Parathyroid adenoma (tissue), 2 donors: Measurements from ENCODE around the gene ANK3.
"Not testable (repeated sequence)": the region's sequence is repeated elsewhere in the genome, so short reads cannot be mapped to it uniquely, and the experiment has no call there.

Experiments used
- H2AFZ ChIP-seq: fragments of 300-600 bp; sonication (generic); one replicate; pipeline ENCODE4 v1.7.0; 2017; ENCODE audit warnings: antibody characterized with exemption, mild to moderate bottlenecking
- H3K27ac ChIP-seq: fragments of 300-600 bp; sonication (generic); one replicate; pipeline ENCODE4 v1.7.0; 2017
- H3K27me3 ChIP-seq: fragments of 300-600 bp; sonication (generic); one replicate; pipeline ENCODE4 v1.7.0; 2017; ENCODE audit warnings: low read length; ENCODE audit not compliant: control insufficient read depth, insufficient read depth
- H3K36me3 ChIP-seq: fragments of 300-600 bp; sonication (generic); one replicate; pipeline ENCODE4 v1.7.0; 2017; ENCODE audit warnings: low read length; ENCODE audit not compliant: control insufficient read depth, insufficient read depth
- H3K4me1 ChIP-seq: fragments of 300-600 bp; sonication (generic); one replicate; pipeline ENCODE4 v1.7.0; 2017; ENCODE audit warnings: control low read depth
- H3K4me2 ChIP-seq: fragments of 300-600 bp; sonication (generic); one replicate; pipeline ENCODE4 v1.7.0; 2017; ENCODE audit warnings: low read length
- H3K4me3 ChIP-seq: fragments of 300-600 bp; sonication (generic); one replicate; pipeline ENCODE4 v1.7.0; 2017; ENCODE audit warnings: low read depth, low read length
- H3K79me2 ChIP-seq: fragments of 300-600 bp; sonication (generic); one replicate; pipeline ENCODE4 v1.7.0; 2017; ENCODE audit warnings: control low read depth
- H3K9ac ChIP-seq: fragments of 300-600 bp; sonication (generic); one replicate; pipeline ENCODE4 v1.7.0; 2017; ENCODE audit warnings: mild to moderate bottlenecking
- H3K9me3 ChIP-seq: fragments of 300-600 bp; sonication (generic); one replicate; pipeline ENCODE4 v1.7.0; 2017; ENCODE audit warnings: low read length; ENCODE audit not compliant: control insufficient read depth
- CTCF ChIP-seq: fragments of 300-600 bp; sonication (generic); IDR thresholded peaks from one replicate; pipeline ENCODE4 v1.7.0; 2017; ENCODE audit warnings: antibody characterized with exemption, mild to moderate bottlenecking
- donor health status: primary hyperparathyroidism.

Gene ANK3

GRCh38 chr10:60042262-60042661 lies 347.4 kb downstream of the ANK3 start:
- H3K79me2 ChIP-seq: no peaks in the 10 kb centered on the region
- H3K4me1 ChIP-seq: peaks cover 14% of the 10 kb centered on the region
- no peak overlapping the region for H3K27ac ChIP-seq
- H3K27me3 ChIP-seq: no peaks in the 10 kb centered on the region
- no peak for TF ChIP-seq CTCF
- H3K9ac ChIP-seq: no peak overlapping the region
- no peaks in the 10 kb centered on the region for H3K36me3 ChIP-seq
- no peaks in the 10 kb centered on the region for H3K9me3 ChIP-seq
- H3K4me3 ChIP-seq: no peak overlapping the region
- no peak overlapping the region for H3K4me2 ChIP-seq
- H2AFZ ChIP-seq: no peak overlapping the region

- Histone ChIP-seq H3K27ac (no peak overlapping the region), H3K4me1 (peaks cover 14% of the 10 kb centered on the region), H3K4me3 (no peak overlapping the region), H3K79me2 (no peaks in the 10 kb centered on the region), H3K27me3 (no peaks in the 10 kb centered on the region), H3K9ac (no peak overlapping the region), H3K36me3 (no peaks in the 10 kb centered on the region), H2AFZ (no peak overlapping the region), H3K9me3 (no peaks in the 10 kb centered on the region), H3K4me2 (no peak overlapping the region)
- no peak for TF ChIP-seq CTCF
Observed at GRCh38 chr10:60041489-60042133, 348.1 kb downstream of the ANK3 start.

- no peak for TF ChIP-seq CTCF
- no peak overlapping the region for H3K27ac ChIP-seq
- no peaks in the 10 kb centered on the region for H3K79me2 ChIP-seq
- H3K27me3 ChIP-seq: no peaks in the 10 kb centered on the region
- no peak overlapping the region for H2AFZ ChIP-seq
- no peaks in the 10 kb centered on the region for H3K9me3 ChIP-seq
- peaks cover 10% of the 10 kb centered on the region for H3K4me1 ChIP-seq
- H3K36me3 ChIP-seq: no peaks in the 10 kb centered on the region
- no peak overlapping the region for H3K9ac ChIP-seq
- no peak overlapping the region for H3K4me3 ChIP-seq
- H3K4me2 ChIP-seq: no peak overlapping the region
Observed at GRCh38 chr10:60040014-60040662, 349.5 kb downstream of the ANK3 start.

GRCh38 chr10:60035984-60036383 lies 353.7 kb downstream of the ANK3 start:
- H3K9ac ChIP-seq: no peak overlapping the region
- no peak for TF ChIP-seq CTCF
- no peaks in the 10 kb centered on the region for H3K36me3 ChIP-seq
- H3K27me3 ChIP-seq: no peaks in the 10 kb centered on the region
- no peaks in the 10 kb centered on the region for H3K79me2 ChIP-seq
- no peak overlapping the region for H3K4me3 ChIP-seq
- no peak overlapping the region for H2AFZ ChIP-seq
- H3K9me3 ChIP-seq: no peaks in the 10 kb centered on the region
- H3K4me2 ChIP-seq: no peak overlapping the region
- H3K27ac ChIP-seq: no peak overlapping the region
- H3K4me1 ChIP-seq: peaks cover 6% of the 10 kb centered on the region

GRCh38 chr10:60035375-60035774 lies 354.3 kb downstream of the ANK3 start:
- H3K9ac ChIP-seq, H3K79me2 ChIP-seq, H3K27me3 ChIP-seq, H3K9me3 ChIP-seq, H3K36me3 ChIP-seq, H3K4me3 ChIP-seq, H3K27ac ChIP-seq, H2AFZ ChIP-seq, H3K4me2 ChIP-seq, H3K4me1 ChIP-seq: not testable (repeated sequence)
